GM18861 (cell line): ENCODE measurements around the gene PITX1.

Experiments
- ATAC-seq: cut with Tn5 transposase; IDR thresholded peaks from one replicate; pipeline ENCODE4 v1.9.1; 2021; ENCODE audit not compliant: unreplicated experiment

The PITX1 gene

DNA sequence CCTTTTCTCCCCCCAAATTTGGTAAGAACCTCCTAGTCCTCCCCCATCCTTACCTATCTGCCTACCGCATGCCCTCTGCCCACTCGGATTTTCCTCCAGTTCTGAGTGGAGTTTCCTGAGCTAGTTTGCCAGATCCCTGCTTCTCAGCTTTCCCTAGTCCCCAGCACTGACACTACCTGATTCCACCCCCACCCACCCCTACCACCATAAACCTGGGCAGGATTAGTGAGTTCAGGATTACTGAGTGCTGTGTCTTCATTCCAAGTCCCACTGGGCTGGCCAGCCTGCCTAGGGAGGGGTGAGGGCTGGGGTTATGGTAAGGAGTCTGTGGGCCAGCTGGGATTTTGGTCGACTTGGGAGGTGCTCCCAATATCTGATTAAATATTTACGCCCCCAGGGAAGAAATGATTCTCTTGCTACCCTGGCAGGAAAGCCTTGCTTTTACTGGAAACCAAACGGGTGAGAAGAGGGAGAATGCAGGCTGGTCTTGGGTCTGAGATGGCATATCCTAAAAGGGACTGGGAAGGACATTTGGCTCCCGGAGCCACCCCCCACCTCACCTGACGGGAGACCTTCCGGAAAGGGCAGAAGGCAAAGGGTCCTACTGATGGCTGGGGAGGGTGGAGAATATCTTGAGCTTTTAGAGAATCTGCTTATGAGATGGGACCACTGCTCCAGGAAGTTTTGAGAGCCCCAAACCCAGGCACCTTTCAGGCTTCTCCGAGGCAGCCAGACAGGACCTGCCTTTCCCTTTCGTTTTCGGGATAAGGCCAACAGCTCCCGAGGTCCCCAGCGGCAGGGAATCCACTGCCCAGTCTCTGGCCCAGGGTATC is 3.7 kb downstream of the PITX1 start:
- no peak for ATAC-seq

- no peak for ATAC-seq
Observed at GRCh38 chr5:135029477-135030122, 4.4 kb downstream of the PITX1 start.

DNA sequence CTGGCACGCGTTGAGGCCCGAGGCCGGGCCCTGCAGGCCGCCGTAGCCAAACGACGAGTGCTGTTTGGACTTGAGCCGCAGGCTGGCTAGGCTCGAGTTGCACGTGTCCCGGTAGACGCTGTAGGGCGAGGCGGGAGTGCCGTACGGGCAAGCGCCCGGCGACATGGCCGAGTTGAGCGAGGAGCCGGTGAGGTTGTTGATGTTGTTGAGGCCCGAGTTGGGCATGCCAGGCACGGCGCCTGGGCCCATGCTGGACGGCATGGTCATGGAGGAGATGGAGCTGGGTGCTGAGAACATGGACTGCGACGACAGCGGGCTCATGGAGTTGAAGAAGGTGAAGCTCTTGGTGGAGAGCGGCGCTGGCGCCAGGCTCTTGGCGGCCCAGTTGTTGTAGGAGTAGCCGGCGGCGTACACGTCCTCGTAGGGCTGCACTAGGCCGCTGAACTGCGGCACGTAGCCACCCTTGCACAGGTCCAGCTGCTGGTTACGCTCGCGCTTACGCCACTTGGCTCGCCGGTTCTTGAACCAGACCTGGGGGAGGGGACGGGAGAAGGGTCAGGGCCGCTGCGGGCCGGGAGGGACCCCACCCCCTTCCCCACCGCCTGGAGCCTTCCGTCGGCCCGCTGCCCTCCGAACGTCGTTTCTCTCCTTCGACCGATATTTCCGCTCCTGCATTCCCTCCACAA is 5.1 kb downstream of the PITX1 start:
- ATAC-seq: no peak

GRCh38 chr5:135027697-135028615 is 6.1 kb downstream of the PITX1 start:
- no peak for ATAC-seq

DNA sequence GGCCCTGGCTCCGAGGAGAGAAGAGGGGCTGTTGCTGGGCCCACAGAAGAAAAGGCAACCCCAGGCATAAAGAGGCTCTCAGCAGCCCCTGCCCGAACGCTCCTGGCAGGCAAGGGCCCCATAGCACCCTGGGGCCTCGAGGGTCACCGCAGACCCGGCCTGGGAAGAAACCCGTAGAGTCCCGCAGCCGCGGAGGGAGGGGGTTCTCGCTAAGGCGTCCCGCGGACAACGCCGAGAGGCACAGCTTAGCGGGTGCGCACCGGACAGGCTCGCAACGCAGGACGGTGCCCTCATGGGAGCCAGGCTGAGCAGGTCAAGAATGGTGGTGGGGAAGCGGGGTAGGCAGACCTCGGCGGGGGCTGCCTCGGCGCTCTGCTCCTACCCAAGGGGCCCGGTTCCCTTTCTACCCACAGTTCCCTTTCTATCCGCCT is 6.7 kb downstream of the PITX1 start:
- ATAC-seq: no peak

- ATAC-seq: no peak
Observed at GRCh38 chr5:135026645-135027265, 7.3 kb downstream of the PITX1 start.

DNA sequence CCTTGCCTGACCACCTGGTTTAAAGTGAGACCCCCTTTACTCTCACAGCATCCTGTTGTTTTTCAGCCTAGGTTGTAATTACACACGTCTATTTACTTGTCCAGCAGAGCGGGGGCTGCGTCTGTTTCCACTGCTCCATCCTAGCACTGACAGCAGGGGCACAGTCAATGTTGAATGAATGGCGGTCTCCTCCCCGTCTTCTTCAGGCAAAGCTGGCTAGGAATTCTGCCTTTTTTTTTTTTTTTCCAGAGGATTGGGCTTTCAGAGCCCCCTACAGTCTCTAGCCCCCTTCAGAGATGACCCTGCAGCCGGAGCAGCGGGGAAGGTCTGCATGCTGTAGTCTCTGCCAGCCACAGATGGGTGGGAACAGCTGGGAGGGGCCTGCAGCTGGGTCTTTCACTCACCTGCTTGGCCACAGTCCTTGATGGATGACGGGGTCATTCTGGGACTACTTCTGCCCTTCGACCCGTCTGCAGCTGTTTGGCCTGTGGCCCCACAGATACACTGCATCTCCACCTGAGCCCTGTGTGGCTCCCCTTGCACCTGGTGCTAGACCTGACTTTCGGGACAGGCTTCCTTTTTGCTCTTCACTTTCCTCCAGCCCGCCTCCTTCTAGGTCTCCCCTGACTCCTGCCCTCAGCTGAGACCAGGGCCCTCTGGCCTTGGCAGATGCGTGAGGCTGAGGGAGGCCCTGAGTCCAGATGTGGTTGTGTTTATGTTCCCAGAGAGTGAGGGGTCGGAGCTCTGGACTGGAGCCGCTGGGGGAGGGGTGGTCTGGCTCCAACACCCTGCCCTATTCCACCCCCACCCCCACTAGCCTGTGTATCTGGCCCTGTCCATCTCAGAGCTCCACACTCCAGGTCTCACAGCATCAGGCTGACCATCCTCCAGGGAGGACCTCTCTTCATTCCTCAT is 8.0 kb downstream of the PITX1 start:
- ATAC-seq: no peak

- ATAC-seq: no peak
Observed at GRCh38 chr5:135024956-135025729, 8.9 kb downstream of the PITX1 start.

- no peak for ATAC-seq
Observed at GRCh38 chr5:135020111-135020895, 13.7 kb downstream of the PITX1 start.

GRCh38 chr5:135019314-135019713 is 14.7 kb downstream of the PITX1 start:
- no peak for ATAC-seq

DNA sequence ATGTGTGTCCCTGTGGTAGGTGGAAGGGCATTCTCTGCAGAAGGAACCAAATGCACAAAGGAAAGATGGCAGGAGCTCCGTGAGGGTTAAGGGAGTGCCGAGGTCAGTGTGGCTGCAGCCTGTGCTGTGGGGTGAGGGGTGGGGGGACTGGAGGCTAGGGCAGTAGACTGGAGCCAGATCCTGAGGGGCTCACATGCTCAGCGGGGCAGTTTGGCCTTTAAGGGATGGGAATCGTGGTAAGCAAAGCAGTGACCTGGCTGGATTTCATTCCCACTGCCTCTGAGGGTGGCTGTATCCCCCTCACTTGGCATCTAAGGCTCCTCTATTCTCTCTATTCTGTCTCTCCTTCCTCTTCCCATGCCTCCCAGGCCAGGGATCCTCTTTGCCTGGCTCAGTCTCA is 15.6 kb downstream of the PITX1 start:
- no peak for ATAC-seq

GRCh38 chr5:135016861-135017290 is 17.2 kb downstream of the PITX1 start:
- no peak for ATAC-seq

DNA sequence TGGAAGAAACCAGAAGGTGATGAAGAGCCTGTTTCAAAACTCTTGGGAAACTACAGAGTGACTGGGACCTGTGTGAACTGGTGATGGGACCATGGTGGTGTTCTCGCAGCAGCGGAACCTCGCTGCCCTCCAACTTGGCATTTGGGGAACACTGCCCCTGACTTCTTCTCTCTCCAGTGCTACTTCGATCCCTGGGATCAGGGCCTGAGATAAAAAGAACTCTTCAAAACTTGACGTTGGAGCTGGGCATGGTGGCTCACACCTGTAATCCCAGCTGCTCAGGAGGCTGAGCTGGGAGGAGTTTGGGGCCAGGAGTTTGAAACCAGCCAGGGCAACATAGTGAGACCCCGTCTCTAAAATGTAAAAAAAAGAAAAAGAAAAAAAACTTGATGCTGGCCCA is 18.1 kb downstream of the PITX1 start:
- no peak for ATAC-seq

- no peak for ATAC-seq
Observed at GRCh38 chr5:135013947-135014570, 20.0 kb downstream of the PITX1 start.

- no peak for ATAC-seq
Observed at GRCh38 chr5:135013445-135013844, 20.6 kb downstream of the PITX1 start.

DNA sequence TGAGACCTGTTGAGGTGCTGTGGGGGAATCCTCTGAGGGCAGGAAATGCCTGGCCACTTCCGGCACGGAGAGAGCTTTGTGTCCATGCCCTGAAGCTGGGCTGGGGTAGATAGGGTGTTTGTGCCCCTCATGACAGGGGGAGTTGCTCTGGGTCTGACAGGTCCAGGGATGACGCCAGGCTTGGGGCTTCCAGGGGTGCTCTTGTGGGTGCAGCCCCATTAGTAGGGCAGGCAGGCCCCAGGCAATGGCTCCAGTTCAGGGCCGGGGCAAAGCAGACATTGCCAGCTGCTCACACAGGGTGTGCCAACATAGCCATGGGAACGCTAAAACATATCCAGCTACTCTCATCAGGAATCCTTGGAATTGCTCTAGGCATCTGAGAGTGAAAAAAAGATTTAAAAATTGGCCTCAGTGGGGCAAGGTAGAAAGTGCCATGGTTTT is 21.1 kb downstream of the PITX1 start:
- no peak for ATAC-seq

DNA sequence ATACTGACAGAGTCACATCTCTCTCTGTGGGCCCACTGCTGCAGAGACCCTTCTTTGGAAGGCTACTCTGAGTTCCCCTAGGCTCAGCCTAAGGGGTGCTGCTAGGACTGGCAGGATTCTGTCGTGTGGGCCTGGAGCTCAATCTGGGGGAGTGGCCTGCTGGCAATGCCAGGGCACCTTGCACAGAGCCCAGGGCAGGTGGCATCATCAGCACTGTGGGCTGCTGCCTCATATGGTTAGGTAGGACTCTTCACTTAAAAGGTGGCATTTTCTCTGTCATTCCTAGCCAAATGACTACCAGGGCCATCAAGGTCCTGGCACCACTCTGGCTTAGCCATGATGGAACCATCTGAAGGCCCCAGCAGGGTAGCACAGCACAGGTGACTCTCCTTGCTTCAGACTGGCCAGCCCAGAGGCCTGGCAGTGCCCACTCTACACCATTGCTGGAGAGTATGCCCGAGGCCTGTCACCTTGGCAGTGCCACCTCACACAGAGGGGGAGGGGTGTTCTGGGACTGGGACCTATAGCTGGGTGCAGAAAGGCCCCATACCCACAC is 21.9 kb downstream of the PITX1 start:
- ATAC-seq: no peak
